Hepatocyte (in vitro differentiated cells): ENCODE data around the gene ACAT2.

Source experiments
- CTCF ChIP-seq: fragments of 200-600 bp; sonication (generic); IDR thresholded peaks from 2 replicates; pipeline ENCODE4 v1.5.1; 2016; ENCODE audit warnings: antibody characterized with exemption, mild to moderate bottlenecking; ENCODE audit not compliant: poor library complexity
- EZH2 ChIP-seq: fragments of 200-600 bp; sonication (generic); IDR thresholded peaks from 2 replicates; pipeline ENCODE4 v1.6.1; 2016; ENCODE audit warnings: antibody characterized with exemption, mild to moderate bottlenecking, borderline replicate concordance

- TF ChIP-seq EZH2 (no peak), CTCF (no peak)
Observed at GRCh38 chr6:159804504-159804903, 42.7 kb downstream of the ACAT2 start.
